H9 (cell line): ENCODE data around the gene NDUFV3. TPM values are rescaled to one million over a fixed set of nuclear protein-coding genes. Genes with fewer than 3 reads are reported as not detected.

ENCODE experiments used
- DNase-seq: peaks from one replicate; pipeline ENCODE4 v3.0.0-alpha.2; 2017
- H2AFZ ChIP-seq: one replicate; pipeline ENCODE4 v1.6.1; 2013; ENCODE audit warnings: mild to moderate bottlenecking, low read length, control low read depth, moderate library complexity
- H2AK5ac ChIP-seq: 2 replicates; pipeline ENCODE4 v1.6.1; 2013; ENCODE audit warnings: low read length, control low read depth, mixed read lengths; ENCODE audit not compliant: insufficient read length
- H2BK120ac ChIP-seq: one replicate; pipeline ENCODE4 v1.6.1; 2013; ENCODE audit warnings: low read depth, mild to moderate bottlenecking, low read length, control low read depth, inconsistent platforms; ENCODE audit not compliant: poor library complexity, severe bottlenecking
- H2BK12ac ChIP-seq: 2 replicates; pipeline ENCODE4 v1.6.1; 2013; ENCODE audit warnings: low read length, control low read depth, mixed read lengths, low read depth; ENCODE audit not compliant: insufficient read length
- H2BK15ac ChIP-seq: 2 replicates; pipeline ENCODE4 v1.6.1; 2013; ENCODE audit warnings: low read depth, low read length, control low read depth
- H2BK20ac ChIP-seq: one replicate; pipeline ENCODE4 v1.6.1; 2013; ENCODE audit warnings: low read depth, mild to moderate bottlenecking, low read length, control low read depth, inconsistent platforms; ENCODE audit not compliant: poor library complexity, severe bottlenecking
- H2BK5ac ChIP-seq: 2 replicates; pipeline ENCODE4 v1.6.1; 2013; ENCODE audit warnings: low read length, control low read depth, mixed read lengths; ENCODE audit not compliant: insufficient read length
- H3K14ac ChIP-seq: 2 replicates; pipeline ENCODE4 v1.6.1; 2013; ENCODE audit warnings: low read length, control low read depth; ENCODE audit not compliant: insufficient read depth
- H3K18ac ChIP-seq: 2 replicates; pipeline ENCODE4 v1.6.1; 2013; ENCODE audit warnings: low read depth, mild to moderate bottlenecking, mixed read lengths, low read length, control low read depth; ENCODE audit not compliant: insufficient read length
- H3K23ac ChIP-seq: 2 replicates; pipeline ENCODE4 v1.6.1; 2013; ENCODE audit warnings: low read length, control low read depth, mixed read lengths, low read depth; ENCODE audit not compliant: insufficient read length
- H3K23me2 ChIP-seq: 2 replicates; pipeline ENCODE4 v1.6.1; 2013; ENCODE audit warnings: low read depth, mild to moderate bottlenecking, mixed read lengths, low read length, control low read depth; ENCODE audit not compliant: insufficient read length, poor library complexity, severe bottlenecking
- H3K27ac ChIP-seq: 2 replicates; pipeline ENCODE4 v1.5.1; 2013; ENCODE audit warnings: low read length, control low read depth, mixed read lengths, low read depth; ENCODE audit not compliant: insufficient read length
- H3K27me3 ChIP-seq: 2 replicates; pipeline ENCODE4 v1.6.1; 2013; ENCODE audit warnings: low read length, control low read depth, inconsistent platforms; ENCODE audit not compliant: insufficient read depth
- H3K4ac ChIP-seq: 2 replicates; pipeline ENCODE4 v1.6.1; 2013; ENCODE audit warnings: low read depth, mild to moderate bottlenecking, control low read depth, inconsistent platforms, low read length, moderate library complexity
- H3K4me1 ChIP-seq: 2 replicates; pipeline ENCODE4 v1.6.1; 2013; ENCODE audit warnings: low read length, control low read depth, inconsistent platforms; ENCODE audit not compliant: insufficient read depth
- H3K4me2 ChIP-seq: 2 replicates; pipeline ENCODE4 v1.6.1; 2013; ENCODE audit warnings: low read length, control low read depth, mixed read lengths; ENCODE audit not compliant: insufficient read length, insufficient read depth
- H3K56ac ChIP-seq: 2 replicates; pipeline ENCODE4 v1.6.1; 2013; ENCODE audit warnings: low read depth, mild to moderate bottlenecking, mixed read lengths, low read length, control low read depth; ENCODE audit not compliant: insufficient read length
- H3K79me1 ChIP-seq: 2 replicates; pipeline ENCODE4 v1.6.1; 2013; ENCODE audit warnings: low read depth, mild to moderate bottlenecking, moderate library complexity, low read length, control low read depth, inconsistent platforms; ENCODE audit not compliant: insufficient read depth, poor library complexity, severe bottlenecking
- H3K79me2 ChIP-seq: 2 replicates; pipeline ENCODE4 v1.6.1; 2013; ENCODE audit warnings: low read length, control low read depth, inconsistent platforms; ENCODE audit not compliant: insufficient read depth
- H3K9ac ChIP-seq: 2 replicates; pipeline ENCODE4 v1.6.1; 2013; ENCODE audit warnings: low read length, control low read depth, mixed read lengths; ENCODE audit not compliant: insufficient read length; ENCODE audit errors: extremely low read depth
- H3K9me3 ChIP-seq: one replicate; pipeline ENCODE4 v1.6.1; 2013; ENCODE audit warnings: low read depth, low read length, inconsistent platforms; ENCODE audit not compliant: control insufficient read depth
- H3T11ph ChIP-seq: one replicate; pipeline ENCODE4 v1.6.1; 2013; ENCODE audit warnings: mild to moderate bottlenecking, low read length, control low read depth, inconsistent platforms
- H4K20me1 ChIP-seq: one replicate; pipeline ENCODE4 v1.6.1; 2013; ENCODE audit not compliant: control insufficient read depth, insufficient read length, insufficient read depth
- H4K5ac ChIP-seq: 2 replicates; pipeline ENCODE4 v1.6.1; 2013; ENCODE audit warnings: low read depth, mild to moderate bottlenecking, mixed read lengths, low read length, control low read depth; ENCODE audit not compliant: insufficient read length
- H4K8ac ChIP-seq: replicated peaks from 2 replicates; pipeline ENCODE4 v1.6.1; 2013; ENCODE audit warnings: low read length, control low read depth, mixed read lengths, low read depth; ENCODE audit not compliant: insufficient read length
- H4K91ac ChIP-seq: 2 replicates; pipeline ENCODE4 v1.6.1; 2013; ENCODE audit warnings: low read depth, mild to moderate bottlenecking, moderate library complexity, mixed read lengths, low read length, control low read depth; ENCODE audit not compliant: insufficient read length
- H3K27ac Mint-ChIP-seq, 3 experiments: 2 replicates in 2 of 3; 3 replicates in 1 of 3; pipeline ENCODE4 v1.8.0; 2020 to 2021; ENCODE audit warnings: mixed read lengths in 3 of 3, mild to moderate bottlenecking in 1 of 3, moderate library complexity in 1 of 3
- H3K27me3 Mint-ChIP-seq: 2 replicates; pipeline ENCODE4 v1.8.0; 2021; ENCODE audit warnings: low read depth, mild to moderate bottlenecking, moderate library complexity, mixed read lengths
- H3K36me3 Mint-ChIP-seq, 3 experiments: 2 replicates in 2 of 3; 3 replicates in 1 of 3; pipeline ENCODE4 v1.8.0; 2020 to 2021; ENCODE audit warnings: low read depth in 3 of 3, mixed read lengths in 3 of 3; ENCODE audit not compliant: insufficient read depth in 1 of 3
- H3K4me1 Mint-ChIP-seq, 2 experiments: 2 replicates each; pipeline ENCODE4 v1.8.0; 2020; ENCODE audit warnings: mixed read lengths in 2 of 2
- H3K4me3 Mint-ChIP-seq, 2 experiments: 2 replicates in 1 of 2; 3 replicates in 1 of 2; pipeline ENCODE4 v1.8.0; 2020 to 2021; ENCODE audit warnings: mild to moderate bottlenecking in 2 of 2, mixed read lengths in 2 of 2, moderate library complexity in 1 of 2
- H3K9me3 Mint-ChIP-seq, 2 experiments: 2 replicates in 1 of 2; 3 replicates in 1 of 2; pipeline ENCODE4 v1.8.0; 2020; ENCODE audit warnings: mild to moderate bottlenecking in 2 of 2, mixed read lengths in 2 of 2, moderate library complexity in 1 of 2
- WGBS: extraction: QIAGEN DNeasy Blood & Tissue Kit; methylation state at CpG from one replicate; pipeline ENCODE4 v1.1.7; 2013; ENCODE audit warnings: missing lambda C conversion rate, low lambda C conversion rate, mixed read lengths; ENCODE audit not compliant: insufficient read length; ENCODE audit errors: extremely low coverage; 5-methylcytosine and 5-hydroxymethylcytosine counted together
- total RNA-seq: library from RNA; stranded (reverse); gene quantifications from 2 replicates; pipeline ENCODE4 v1.2.1, GENCODE V29; 2021
- TF ChIP-seq, protein P1 (sequence below): fragments of 200-600 bp; sonication (generic); conservative IDR thresholded peaks from 3 replicates; pipeline ENCODE4 v1.8.0; 2021; ENCODE audit warnings: antibody characterized with exemption, mild to moderate bottlenecking

NDUFV3 gene
- total RNA-seq, 1 experiment from 2014 or later = 35.6 TPM

DNA sequence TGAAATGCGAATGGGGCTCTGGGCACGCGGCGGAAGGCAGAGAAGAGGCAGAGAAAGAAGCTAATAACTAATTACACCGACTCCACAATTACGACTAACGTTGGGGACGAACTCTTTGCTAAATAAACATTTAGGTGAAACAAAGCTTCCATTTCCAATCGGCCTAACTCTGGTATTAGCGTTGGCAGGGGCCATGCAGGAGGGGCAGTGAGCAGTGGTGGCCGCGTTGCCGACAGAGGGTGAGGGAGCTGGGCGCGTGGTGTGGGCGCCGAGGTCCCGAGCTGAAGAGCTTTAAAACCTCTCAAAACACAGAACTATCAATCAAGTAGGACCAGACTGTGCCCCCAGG lies 553 bp upstream of the NDUFV3 start:
- peaks cover 7 to 11% of the 10 kb centered on the region in 2 experiments; a peak in 3 of 4 replicates for H3K4me1 Mint-ChIP-seq
- no peak overlapping the region for H2BK5ac ChIP-seq
- H3K9ac ChIP-seq = peak overlapping the region; percentile 74
- H4K20me1 ChIP-seq = no peaks in the 10 kb centered on the region
- DNase-seq = no peak
- no peak overlapping the region for H2BK15ac ChIP-seq
- peaks cover 3% of the 10 kb centered on the region for H3K79me1 ChIP-seq
- H3T11ph ChIP-seq = no peak overlapping the region
- TF ChIP-seq, protein P1, sequence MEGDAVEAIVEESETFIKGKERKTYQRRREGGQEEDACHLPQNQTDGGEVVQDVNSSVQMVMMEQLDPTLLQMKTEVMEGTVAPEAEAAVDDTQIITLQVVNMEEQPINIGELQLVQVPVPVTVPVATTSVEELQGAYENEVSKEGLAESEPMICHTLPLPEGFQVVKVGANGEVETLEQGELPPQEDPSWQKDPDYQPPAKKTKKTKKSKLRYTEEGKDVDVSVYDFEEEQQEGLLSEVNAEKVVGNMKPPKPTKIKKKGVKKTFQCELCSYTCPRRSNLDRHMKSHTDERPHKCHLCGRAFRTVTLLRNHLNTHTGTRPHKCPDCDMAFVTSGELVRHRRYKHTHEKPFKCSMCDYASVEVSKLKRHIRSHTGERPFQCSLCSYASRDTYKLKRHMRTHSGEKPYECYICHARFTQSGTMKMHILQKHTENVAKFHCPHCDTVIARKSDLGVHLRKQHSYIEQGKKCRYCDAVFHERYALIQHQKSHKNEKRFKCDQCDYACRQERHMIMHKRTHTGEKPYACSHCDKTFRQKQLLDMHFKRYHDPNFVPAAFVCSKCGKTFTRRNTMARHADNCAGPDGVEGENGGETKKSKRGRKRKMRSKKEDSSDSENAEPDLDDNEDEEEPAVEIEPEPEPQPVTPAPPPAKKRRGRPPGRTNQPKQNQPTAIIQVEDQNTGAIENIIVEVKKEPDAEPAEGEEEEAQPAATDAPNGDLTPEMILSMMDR = no peak
- H3K9me3 Mint-ChIP-seq = no peaks in the 10 kb centered on the region
- H3K23me2 ChIP-seq = peaks cover 3% of the 10 kb centered on the region
- peak overlapping the region; percentile 93 to 94 (median 94) for H3K27ac Mint-ChIP-seq
- no peaks in the 10 kb centered on the region; the same call in 1 of the 2 replicates for H3K4me1 ChIP-seq
- peak overlapping the region; percentile 85 to 89 for H3K4me3 Mint-ChIP-seq
- H3K27me3 ChIP-seq = no peaks in the 10 kb centered on the region
- H3K27me3 Mint-ChIP-seq = no peaks in the 10 kb centered on the region
- no peaks in the 10 kb centered on the region for H3K9me3 ChIP-seq
- H3K56ac ChIP-seq = no peak overlapping the region
- H4K8ac ChIP-seq = no peak overlapping the region
- peak overlapping the region; percentile 89 for H3K14ac ChIP-seq
- H2BK120ac ChIP-seq = no peak overlapping the region
- no peak overlapping the region for H3K23ac ChIP-seq
- H3K4me2 ChIP-seq = peak overlapping the region; percentile 42
- no peak overlapping the region for H3K4ac ChIP-seq
- no peak overlapping the region for H4K91ac ChIP-seq
- peak overlapping the region; percentile 14 for H4K5ac ChIP-seq
- H2BK20ac ChIP-seq = no peak overlapping the region
- no peak overlapping the region for H2AFZ ChIP-seq
- H3K27ac ChIP-seq = no peak overlapping the region
- no peak overlapping the region for H2AK5ac ChIP-seq
- peaks cover 3% of the 10 kb centered on the region; the same call in 1 of the 2 replicates for H3K79me2 ChIP-seq
- H2BK12ac ChIP-seq = no peak overlapping the region
- no CpG with 5 or more reads among the region's 18 CpGs for WGBS
- H3K36me3 Mint-ChIP-seq = peaks cover 10 to 16% (median 11%) of the 10 kb centered on the region in 3 experiments
- H3K18ac ChIP-seq = peak overlapping the region; percentile 93
